GM12872 (cell line): ENCODE measurements around the gene PGAM2.

Source experiments
- CTCF ChIP-seq: IDR thresholded peaks from 3 replicates; pipeline ENCODE4 v1.5.1; 2011; ENCODE audit warnings: low read depth, mild to moderate bottlenecking, low read length, moderate library complexity; ENCODE audit not compliant: insufficient read depth

Gene PGAM2

GRCh38 chr7:44101303-44101965 lies 36.1 kb upstream of the PGAM2 start:
- TF ChIP-seq CTCF, result no peak

GRCh38 chr7:44100458-44101302 lies 35.3 kb upstream of the PGAM2 start:
- TF ChIP-seq CTCF, result no peak

GRCh38 chr7:44099669-44100068 lies 34.3 kb upstream of the PGAM2 start:
- TF ChIP-seq CTCF, result no peak

GRCh38 chr7:44098092-44099068 lies 33.0 kb upstream of the PGAM2 start:
- no peak for TF ChIP-seq CTCF

GRCh38 chr7:44097064-44097932 lies 31.9 kb upstream of the PGAM2 start:
- TF ChIP-seq CTCF, result no peak

- TF ChIP-seq CTCF, result no peak
These were observed 31.0 kb upstream of the PGAM2 start for GRCh38 chr7:44096326-44096881.
